Liver (tissue), 9 donors: ENCODE results near the gene PSMB7. TPM values are rescaled to one million over a fixed set of nuclear protein-coding genes. Genes with fewer than 3 reads are reported as not detected.

Source experiments
- DNase-seq: peaks from one replicate; pipeline ENCODE4 v3.0.0-alpha.2; 2017; ENCODE audit warnings: low spot score
- H3K27ac ChIP-seq, 2 donors: one replicate each; pipeline ENCODE4 v1.7.0; 2013; ENCODE audit warnings: inconsistent platforms in 2 of 2, low read length in 2 of 2, control low read depth in 1 of 2, low read depth in 1 of 2, mild to moderate bottlenecking in 1 of 2
- H3K27me3 ChIP-seq, 4 donors: one replicate each; pipeline versions ENCODE4 v1.6.1 to v1.7.0; 2013; ENCODE audit warnings: low read length in 3 of 4, inconsistent platforms in 1 of 4, mild to moderate bottlenecking in 1 of 4, moderate library complexity in 1 of 4; ENCODE audit not compliant: control insufficient read depth in 4 of 4, insufficient read depth in 4 of 4
- H3K36me3 ChIP-seq, 4 donors: one replicate each; pipeline versions ENCODE4 v1.6.1 to v1.7.0; 2013; ENCODE audit warnings: low read length in 3 of 4, mild to moderate bottlenecking in 3 of 4, low read depth in 1 of 4, moderate library complexity in 1 of 4; ENCODE audit not compliant: control insufficient read depth in 4 of 4, insufficient read depth in 3 of 4
- H3K4me1 ChIP-seq, 4 donors: one replicate each; pipeline versions ENCODE4 v1.6.1 to v1.7.0; 2013; ENCODE audit warnings: low read length in 3 of 4, mild to moderate bottlenecking in 3 of 4, moderate library complexity in 1 of 4; ENCODE audit not compliant: control insufficient read depth in 4 of 4, insufficient read depth in 4 of 4
- H3K4me3 ChIP-seq, 3 donors: one replicate each; pipeline versions ENCODE4 v1.6.1 to v1.7.0; 2013; ENCODE audit warnings: low read length in 3 of 3, control low read depth in 1 of 3, low read depth in 1 of 3, mild to moderate bottlenecking in 1 of 3
- H3K9ac ChIP-seq, 2 donors: one replicate each; pipeline ENCODE4 v1.7.0; 2013; ENCODE audit warnings: low read length in 2 of 2, mild to moderate bottlenecking in 2 of 2, moderate library complexity in 2 of 2, control low read depth in 1 of 2, low read depth in 1 of 2
- H3K9me3 ChIP-seq, 4 donors: one replicate each; pipeline versions ENCODE4 v1.6.1 to v1.7.0; 2013; ENCODE audit warnings: low read length in 3 of 4; ENCODE audit not compliant: control insufficient read depth in 4 of 4
- FOXA1 ChIP-seq: IDR thresholded peaks from 2 replicates; pipeline ENCODE4 v1.6.1; 2016; ENCODE audit warnings: antibody characterized with exemption
- GABPA ChIP-seq, 2 donors: IDR thresholded peaks in 1 of 2; conservative IDR thresholded peaks in 1 of 2; 2 replicates each; pipeline ENCODE4 v1.6.1; 2016; ENCODE audit warnings: antibody characterized with exemption in 2 of 2, mild to moderate bottlenecking in 1 of 2, moderate library complexity in 1 of 2
- HNF4G ChIP-seq: IDR thresholded peaks from 2 replicates; pipeline ENCODE4 v1.6.1; 2016; ENCODE audit warnings: antibody characterized with exemption
- NR2F2 ChIP-seq: IDR thresholded peaks from 2 replicates; pipeline ENCODE4 v1.6.1; 2016; ENCODE audit warnings: antibody characterized with exemption
- RAD21 ChIP-seq, 2 donors: IDR thresholded peaks; 2 replicates each; pipeline ENCODE4 v1.6.1; 2016; ENCODE audit warnings: antibody characterized with exemption in 2 of 2, mild to moderate bottlenecking in 2 of 2
- RXRA ChIP-seq, 2 donors: IDR thresholded peaks; 2 replicates each; pipeline ENCODE4 v1.6.1; 2017 to 2018; ENCODE audit warnings: antibody characterized with exemption in 2 of 2, mild to moderate bottlenecking in 1 of 2
- SP1 ChIP-seq: IDR thresholded peaks from 2 replicates; pipeline ENCODE4 v1.6.1; 2018; ENCODE audit warnings: antibody characterized with exemption, mild to moderate bottlenecking
- TAF1 ChIP-seq: conservative IDR thresholded peaks from 2 replicates; pipeline ENCODE4 v1.6.1; 2016; ENCODE audit warnings: antibody characterized with exemption, mild to moderate bottlenecking
- YY1 ChIP-seq: IDR thresholded peaks from 2 replicates; pipeline ENCODE4 v1.6.1; 2016; ENCODE audit warnings: antibody characterized with exemption, mild to moderate bottlenecking
- WGBS: extraction: QIAGEN DNeasy Blood & Tissue Kit; methylation state at CpG from one replicate; pipeline ENCODE4 v1.1.7; 2013; 5-methylcytosine and 5-hydroxymethylcytosine counted together
- polyA plus RNA-seq, 2 donors: library from polyadenylated mRNA; stranded (reverse) in 1 of 2; unstranded in 1 of 2; fragments of 200-250 nt in 1 of 2; fragments of >200 nt in 1 of 2; fragmentation: Nextera tagmentation in 1 of 2; extraction: Ambion mirVana in 1 of 2; gene quantifications; one replicate each; pipeline versions ENCODE4 v1.2.1 to v1.2.3, GENCODE V29; 2013 to 2015
- total RNA-seq, 2 donors: library from RNA; depleted of rRNA; stranded (reverse); fragments of >200 nt; gene quantifications; one replicate each; pipeline ENCODE4 v1.2.3, GENCODE V29; 2014
- TF ChIP-seq, protein P1 (sequence below): IDR thresholded peaks from 2 replicates; pipeline ENCODE4 v1.6.1; 2016; ENCODE audit warnings: antibody characterized with exemption
- TF ChIP-seq, protein P2 (sequence below): IDR thresholded peaks from 2 replicates; pipeline ENCODE4 v1.6.1; 2016; ENCODE audit warnings: antibody characterized with exemption
- TF ChIP-seq, protein P3 (sequence below): IDR thresholded peaks from 2 replicates; pipeline ENCODE4 v1.6.1; 2016; ENCODE audit warnings: antibody characterized with exemption, mild to moderate bottlenecking
- TF ChIP-seq, protein P4 (sequence below): IDR thresholded peaks from 2 replicates; pipeline ENCODE4 v1.6.1; 2016; ENCODE audit warnings: antibody characterized with exemption
- TF ChIP-seq, protein P5 (sequence below): fragments of 150-350 bp; IDR thresholded peaks from 2 replicates; pipeline ENCODE4 v1.5.1; 2017; ENCODE audit warnings: improper control_type of control experiment, low read depth, low read length; ENCODE audit not compliant: missing input control
- donor health status: healthy.
- donor health status: healthy.
- donor health status: healthy.
- donor health status: healthy.
- donor health status: healthy.

Gene PSMB7
- total and polyA plus RNA-seq, 4 donors: 90.9 to 183 (median 134) TPM

DNA sequence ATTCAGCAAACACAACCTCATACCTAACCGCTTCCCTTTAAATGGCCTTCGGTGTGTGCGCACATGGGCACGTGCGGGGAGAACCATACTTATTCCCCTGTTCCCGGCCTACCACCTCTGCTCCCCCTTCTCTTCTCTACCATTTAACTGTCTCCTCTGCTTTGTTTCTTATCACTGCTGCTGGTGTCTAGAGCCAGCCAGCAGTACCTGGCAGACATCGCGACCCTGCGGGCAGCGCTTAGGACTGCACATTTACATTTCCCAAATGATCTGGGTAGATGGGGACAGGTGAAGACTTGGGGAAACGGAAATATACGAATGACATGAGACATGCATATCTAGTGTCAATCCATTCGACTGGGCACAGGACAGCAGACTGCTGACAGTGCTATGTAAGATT is 56.6 kb downstream of the PSMB7 start:
- TF ChIP-seq RXRA (IDR thresholded peaks at IDR 0.05) (no peak), HNF4G (no peak), RAD21 (IDR thresholded peaks at IDR 0.05) (no peak), TAF1 (no peak), FOXA1 (no peak)
- TF ChIP-seq, protein P1, sequence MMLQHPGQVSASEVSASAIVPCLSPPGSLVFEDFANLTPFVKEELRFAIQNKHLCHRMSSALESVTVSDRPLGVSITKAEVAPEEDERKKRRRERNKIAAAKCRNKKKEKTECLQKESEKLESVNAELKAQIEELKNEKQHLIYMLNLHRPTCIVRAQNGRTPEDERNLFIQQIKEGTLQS: no peak
- TF ChIP-seq, protein P2, sequence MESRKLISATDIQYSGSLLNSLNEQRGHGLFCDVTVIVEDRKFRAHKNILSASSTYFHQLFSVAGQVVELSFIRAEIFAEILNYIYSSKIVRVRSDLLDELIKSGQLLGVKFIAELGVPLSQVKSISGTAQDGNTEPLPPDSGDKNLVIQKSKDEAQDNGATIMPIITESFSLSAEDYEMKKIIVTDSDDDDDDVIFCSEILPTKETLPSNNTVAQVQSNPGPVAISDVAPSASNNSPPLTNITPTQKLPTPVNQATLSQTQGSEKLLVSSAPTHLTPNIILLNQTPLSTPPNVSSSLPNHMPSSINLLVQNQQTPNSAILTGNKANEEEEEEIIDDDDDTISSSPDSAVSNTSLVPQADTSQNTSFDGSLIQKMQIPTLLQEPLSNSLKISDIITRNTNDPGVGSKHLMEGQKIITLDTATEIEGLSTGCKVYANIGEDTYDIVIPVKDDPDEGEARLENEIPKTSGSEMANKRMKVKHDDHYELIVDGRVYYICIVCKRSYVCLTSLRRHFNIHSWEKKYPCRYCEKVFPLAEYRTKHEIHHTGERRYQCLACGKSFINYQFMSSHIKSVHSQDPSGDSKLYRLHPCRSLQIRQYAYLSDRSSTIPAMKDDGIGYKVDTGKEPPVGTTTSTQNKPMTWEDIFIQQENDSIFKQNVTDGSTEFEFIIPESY: no peak
- Histone ChIP-seq H3K27me3 (no peaks in the 10 kb centered on the region), H3K4me3 (no peak overlapping the region), H3K27ac (no peak overlapping the region), H3K9ac (no peak overlapping the region), H3K4me1 (peaks cover 0 to 21% (median 9%) of the 10 kb centered on the region in 4 donors), H3K36me3 (peaks cover 3 to 27% (median 11%) of the 10 kb centered on the region in 4 donors), H3K9me3 (no peaks in the 10 kb centered on the region)
- WGBS: 93% methylated on average over 13 of the region's 13 CpGs
- DNase-seq: no peak

DNA sequence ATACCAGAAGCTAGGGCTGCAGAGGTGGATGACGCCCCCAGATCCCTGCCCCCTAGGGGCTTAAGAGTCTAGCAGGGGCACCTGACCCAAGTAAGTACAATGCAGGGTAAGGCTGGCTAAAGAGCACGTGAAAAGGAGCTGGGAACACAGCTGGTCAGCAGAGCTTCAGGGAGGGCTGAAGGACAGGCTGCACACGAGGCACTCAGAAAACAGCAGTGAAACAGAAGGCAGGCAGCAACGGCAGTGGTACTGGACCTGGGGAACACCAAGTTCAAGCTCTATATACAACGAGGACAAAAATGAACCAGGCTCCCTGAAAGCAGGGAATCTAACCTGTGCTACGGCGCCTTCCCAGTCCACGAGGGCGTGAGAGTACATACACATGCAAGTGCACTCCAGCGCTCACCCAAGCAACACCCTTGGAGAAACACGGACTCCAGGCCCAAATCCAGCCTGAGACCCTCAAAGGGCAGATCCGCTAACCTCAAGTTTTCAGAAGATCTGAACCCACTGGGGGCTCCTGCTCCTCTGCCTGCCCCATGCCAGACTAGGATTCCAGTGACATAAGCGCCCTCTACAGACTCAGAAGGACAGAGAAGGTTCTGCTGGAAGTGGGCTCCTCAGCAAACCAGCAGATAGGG is 57.4 kb downstream of the PSMB7 start:
- Histone ChIP-seq H3K9me3 (no peaks in the 10 kb centered on the region), H3K27ac (no peak overlapping the region), H3K36me3 (peaks cover 3 to 33% (median 17%) of the 10 kb centered on the region in 4 donors), H3K4me1 (peaks cover 0 to 13% (median 3%) of the 10 kb centered on the region in 4 donors), H3K9ac (no peak overlapping the region), H3K4me3 (no peak overlapping the region), H3K27me3 (no peaks in the 10 kb centered on the region)
- WGBS: 88% methylated on average over 13 of the region's 13 CpGs
- no peak for TF ChIP-seq NR2F2
- TF ChIP-seq, protein P3, sequence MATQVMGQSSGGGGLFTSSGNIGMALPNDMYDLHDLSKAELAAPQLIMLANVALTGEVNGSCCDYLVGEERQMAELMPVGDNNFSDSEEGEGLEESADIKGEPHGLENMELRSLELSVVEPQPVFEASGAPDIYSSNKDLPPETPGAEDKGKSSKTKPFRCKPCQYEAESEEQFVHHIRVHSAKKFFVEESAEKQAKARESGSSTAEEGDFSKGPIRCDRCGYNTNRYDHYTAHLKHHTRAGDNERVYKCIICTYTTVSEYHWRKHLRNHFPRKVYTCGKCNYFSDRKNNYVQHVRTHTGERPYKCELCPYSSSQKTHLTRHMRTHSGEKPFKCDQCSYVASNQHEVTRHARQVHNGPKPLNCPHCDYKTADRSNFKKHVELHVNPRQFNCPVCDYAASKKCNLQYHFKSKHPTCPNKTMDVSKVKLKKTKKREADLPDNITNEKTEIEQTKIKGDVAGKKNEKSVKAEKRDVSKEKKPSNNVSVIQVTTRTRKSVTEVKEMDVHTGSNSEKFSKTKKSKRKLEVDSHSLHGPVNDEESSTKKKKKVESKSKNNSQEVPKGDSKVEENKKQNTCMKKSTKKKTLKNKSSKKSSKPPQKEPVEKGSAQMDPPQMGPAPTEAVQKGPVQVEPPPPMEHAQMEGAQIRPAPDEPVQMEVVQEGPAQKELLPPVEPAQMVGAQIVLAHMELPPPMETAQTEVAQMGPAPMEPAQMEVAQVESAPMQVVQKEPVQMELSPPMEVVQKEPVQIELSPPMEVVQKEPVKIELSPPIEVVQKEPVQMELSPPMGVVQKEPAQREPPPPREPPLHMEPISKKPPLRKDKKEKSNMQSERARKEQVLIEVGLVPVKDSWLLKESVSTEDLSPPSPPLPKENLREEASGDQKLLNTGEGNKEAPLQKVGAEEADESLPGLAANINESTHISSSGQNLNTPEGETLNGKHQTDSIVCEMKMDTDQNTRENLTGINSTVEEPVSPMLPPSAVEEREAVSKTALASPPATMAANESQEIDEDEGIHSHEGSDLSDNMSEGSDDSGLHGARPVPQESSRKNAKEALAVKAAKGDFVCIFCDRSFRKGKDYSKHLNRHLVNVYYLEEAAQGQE: no peak
- no peak for TF ChIP-seq FOXA1
- no peak for DNase-seq

DNA sequence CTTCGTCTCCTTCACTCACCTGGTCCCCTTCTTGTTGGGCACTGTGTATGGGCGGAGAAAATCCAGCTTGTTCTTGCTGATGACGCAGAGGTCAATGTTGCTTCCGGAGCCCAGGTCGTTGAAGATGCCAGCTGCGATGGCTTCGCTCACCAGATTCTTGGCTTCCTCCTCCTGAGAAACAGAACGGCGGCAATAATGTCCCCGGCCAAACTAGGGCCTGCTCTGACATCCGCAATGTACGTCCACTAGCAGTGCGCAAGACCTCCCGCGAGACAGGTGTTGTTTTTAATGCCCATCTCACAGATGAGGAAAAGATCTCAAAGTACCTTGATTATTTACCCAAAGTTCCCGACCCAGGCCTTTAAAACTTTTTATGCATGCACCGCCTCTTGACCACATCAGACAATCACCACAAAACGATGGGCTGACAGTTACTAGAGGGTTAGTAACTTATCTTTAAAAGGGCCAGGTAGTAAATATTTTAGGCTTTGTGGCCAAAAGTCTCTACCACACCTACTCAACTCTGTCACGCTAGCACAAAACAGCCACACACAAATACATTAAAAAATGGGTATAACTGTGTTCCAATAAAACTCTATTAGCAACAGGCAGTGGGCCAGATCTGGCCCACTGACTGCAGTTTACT is 58.4 kb downstream of the PSMB7 start:
- Histone ChIP-seq H3K36me3 (peaks cover 3 to 41% (median 25%) of the 10 kb centered on the region in 4 donors), H3K27ac (no peak overlapping the region), H3K27me3 (no peaks in the 10 kb centered on the region), H3K4me1 (peaks cover 0 to 12% (median 3%) of the 10 kb centered on the region in 4 donors), H3K4me3 (no peak overlapping the region), H3K9me3 (no peaks in the 10 kb centered on the region), H3K9ac (no peak overlapping the region)
- WGBS: 93% methylated on average over 19 of the region's 19 CpGs
- no peak for DNase-seq
- TF ChIP-seq RAD21 (IDR thresholded peaks at IDR 0.05) (no peak), FOXA1 (no peak), YY1 (no peak), SP1 (no peak), TAF1 (no peak), GABPA (IDR thresholded peaks at IDR 0.05 in 1 of 2, conservative IDR thresholded peaks at IDR 0.05 in 1 of 2) (no peak), HNF4G (no peak)
- TF ChIP-seq, protein P4, sequence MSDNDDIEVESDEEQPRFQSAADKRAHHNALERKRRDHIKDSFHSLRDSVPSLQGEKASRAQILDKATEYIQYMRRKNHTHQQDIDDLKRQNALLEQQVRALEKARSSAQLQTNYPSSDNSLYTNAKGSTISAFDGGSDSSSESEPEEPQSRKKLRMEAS: no peak
- TF ChIP-seq, protein P3: no peak
- TF ChIP-seq, protein P5, sequence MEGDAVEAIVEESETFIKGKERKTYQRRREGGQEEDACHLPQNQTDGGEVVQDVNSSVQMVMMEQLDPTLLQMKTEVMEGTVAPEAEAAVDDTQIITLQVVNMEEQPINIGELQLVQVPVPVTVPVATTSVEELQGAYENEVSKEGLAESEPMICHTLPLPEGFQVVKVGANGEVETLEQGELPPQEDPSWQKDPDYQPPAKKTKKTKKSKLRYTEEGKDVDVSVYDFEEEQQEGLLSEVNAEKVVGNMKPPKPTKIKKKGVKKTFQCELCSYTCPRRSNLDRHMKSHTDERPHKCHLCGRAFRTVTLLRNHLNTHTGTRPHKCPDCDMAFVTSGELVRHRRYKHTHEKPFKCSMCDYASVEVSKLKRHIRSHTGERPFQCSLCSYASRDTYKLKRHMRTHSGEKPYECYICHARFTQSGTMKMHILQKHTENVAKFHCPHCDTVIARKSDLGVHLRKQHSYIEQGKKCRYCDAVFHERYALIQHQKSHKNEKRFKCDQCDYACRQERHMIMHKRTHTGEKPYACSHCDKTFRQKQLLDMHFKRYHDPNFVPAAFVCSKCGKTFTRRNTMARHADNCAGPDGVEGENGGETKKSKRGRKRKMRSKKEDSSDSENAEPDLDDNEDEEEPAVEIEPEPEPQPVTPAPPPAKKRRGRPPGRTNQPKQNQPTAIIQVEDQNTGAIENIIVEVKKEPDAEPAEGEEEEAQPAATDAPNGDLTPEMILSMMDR: no peak
